OCI-LY7 (cell line): ENCODE results near the gene ATXN3. TPM values are rescaled to one million over a fixed set of nuclear protein-coding genes. Genes with fewer than 3 reads are reported as not detected.

ENCODE experiments used
- BruUV-seq: library from RNA; stranded (reverse); fragments of 400-500 nt; replicated peaks from 2 replicates; lab custom pipeline; 2021; lab: Mats Ljungman, UMichigan
- CTCF ChIA-PET: fragments of 300-600 bp; sonication (Branson Sonifier 250); formaldehyde crosslinking; loops from one replicate; lab custom pipeline; 2022; ENCODE audit warnings: antibody characterized with exemption; ENCODE audit not compliant: unreplicated experiment; lab: Charles Lee
- POLR2A ChIA-PET: fragments of 300-600 bp; sonication (Branson Sonifier 250); formaldehyde crosslinking; loops from one replicate; lab custom pipeline; 2022; ENCODE audit warnings: antibody characterized with exemption; lab: Charles Lee
- DNase-seq: peaks from one replicate; pipeline ENCODE4 v3.0.0-alpha.2; 2015; ENCODE audit warnings: low spot score
- H2AFZ ChIP-seq: fragments of 200-600 bp; sonication (generic), shearing (Covaris generic); 2 replicates; pipeline ENCODE4 v1.6.1; 2014; ENCODE audit warnings: mild to moderate bottlenecking, antibody characterized with exemption, low read length, moderate library complexity
- H3K27ac ChIP-seq: fragments of 200-600 bp; sonication (generic); 2 replicates; pipeline ENCODE4 v1.5.1; 2014; ENCODE audit warnings: mixed run types, low read depth, mild to moderate bottlenecking, moderate library complexity, low read length, inconsistent platforms; ENCODE audit not compliant: poor library complexity, severe bottlenecking
- H3K36me3 ChIP-seq: fragments of 200-600 bp; sonication (generic); 2 replicates; pipeline ENCODE4 v1.6.1; 2014; ENCODE audit warnings: mild to moderate bottlenecking, antibody characterized with exemption, low read length, moderate library complexity, mixed read lengths; ENCODE audit not compliant: insufficient read depth
- H3K4me1 ChIP-seq: fragments of 200-600 bp; sonication (generic); 2 replicates; pipeline ENCODE4 v1.5.1; 2014; ENCODE audit warnings: mild to moderate bottlenecking, low read length; ENCODE audit not compliant: insufficient read depth, poor library complexity, severe bottlenecking
- H3K4me2 ChIP-seq: fragments of 200-600 bp; sonication (generic); 2 replicates; pipeline ENCODE4 v1.6.1; 2014; ENCODE audit warnings: mild to moderate bottlenecking, low read length
- H3K4me3 ChIP-seq: fragments of 200-600 bp; sonication (generic); 2 replicates; pipeline ENCODE4 v1.5.1; 2014; ENCODE audit warnings: mild to moderate bottlenecking, low read depth, low read length; ENCODE audit not compliant: poor library complexity, severe bottlenecking
- H3K79me2 ChIP-seq: fragments of 200-600 bp; sonication (generic); 2 replicates; pipeline ENCODE4 v1.6.1; 2016; ENCODE audit warnings: low read depth, mild to moderate bottlenecking, low read length, moderate library complexity, mixed read lengths; ENCODE audit not compliant: insufficient read depth
- H3K9me2 ChIP-seq: fragments of 200-600 bp; sonication (generic); 2 replicates; pipeline ENCODE4 v1.6.1; 2016; ENCODE audit warnings: mild to moderate bottlenecking, low read length, mixed read lengths; ENCODE audit not compliant: insufficient read depth
- H3K9me3 ChIP-seq: fragments of 200-600 bp; sonication (generic); 2 replicates; pipeline ENCODE4 v1.6.1; 2014; ENCODE audit warnings: mild to moderate bottlenecking, mixed run types, low read length, mixed read lengths
- H4K20me1 ChIP-seq: fragments of 200-600 bp; sonication (generic); 2 replicates; pipeline ENCODE4 v1.6.1; 2014; ENCODE audit warnings: mild to moderate bottlenecking, antibody characterized with exemption, low read length, moderate library complexity, mixed read lengths; ENCODE audit not compliant: insufficient read depth
- CTCF ChIP-seq: fragments of 200-600 bp; sonication (generic); conservative IDR thresholded peaks from 2 replicates; pipeline ENCODE4 v1.5.1; 2014; ENCODE audit warnings: mild to moderate bottlenecking, antibody characterized with exemption, low read length, moderate library complexity, mixed read lengths
- EZH2phosphoT487 ChIP-seq: fragments of 200-600 bp; sonication (generic); IDR thresholded peaks from 2 replicates; pipeline ENCODE4 v1.6.1; 2018; ENCODE audit warnings: low read depth, borderline replicate concordance, mild to moderate bottlenecking, mixed run types, antibody characterized with exemption, low read length, moderate library complexity, mixed read lengths
- intact Hi-C: fragments of 100-400 bp; cut with micrococcal nuclease; formaldehyde crosslinking; loops from one replicate; pipeline ENCODE4 v1.10.0; 2022; ENCODE audit not compliant: unreplicated experiment
- total RNA-seq, 2 experiments: library from RNA; depleted of rRNA in 1 of 2; stranded (reverse); fragments of >200 nt in 1 of 2; shearing (Covaris generic) in 1 of 2; gene quantifications; 2 replicates each; pipeline ENCODE4 v1.2.3, GENCODE V29; 2014 to 2022

Gene ATXN3
- total RNA-seq, 2 experiments from 2014 or later = 21.3 to 24.6 TPM

GRCh38 chr14:92033433-92033832, 72.9 kb downstream of the ATXN3 start:
- CTCF ChIA-PET = no interaction called here

GRCh38 chr14:92026548-92027190, 79.7 kb downstream of the ATXN3 start:
- TF ChIP-seq EZH2phosphoT487 (no peak), CTCF (no peak)
- Histone ChIP-seq H3K79me2 (peaks cover 5% of the 10 kb centered on the region; the same call in 1 of the 2 replicates), H3K9me3 (no peaks in the 10 kb centered on the region), H3K27ac (no peak overlapping the region), H3K4me1 (no peaks in the 10 kb centered on the region), H3K4me3 (no peak overlapping the region), H3K4me2 (no peak overlapping the region), H2AFZ (no peak overlapping the region), H3K36me3 (peaks cover 64% of the 10 kb centered on the region), H4K20me1 (no peaks in the 10 kb centered on the region), H3K9me2 (no peaks in the 10 kb centered on the region)
- ChIA-PET CTCF (no interaction called here), POLR2A (no interaction called here)
- no peak for DNase-seq
- intact Hi-C loops = no loop called here
- BruUV-seq = no TSS peak

More at GRCh38 chr14:92033433-92033832, 72.9 kb downstream of the ATXN3 start:
- Histone ChIP-seq H3K9me2 (no peaks in the 10 kb centered on the region), H3K79me2 (peaks cover 42% of the 10 kb centered on the region), H3K9me3 (no peaks in the 10 kb centered on the region), H4K20me1 (0 out of 2 replicates have a peak, but pooled peaks cover 5% of the 10 kb centered on the region), H3K4me1 (peaks cover 13% of the 10 kb centered on the region), H2AFZ (no peak overlapping the region), H3K4me3 (no peak overlapping the region), H3K4me2 (no peak overlapping the region), H3K27ac (no peak overlapping the region), H3K36me3 (peaks cover 64% of the 10 kb centered on the region)
- TF ChIP-seq CTCF (no peak), EZH2phosphoT487 (no peak)
- DNase-seq = no peak
- no TSS peak for BruUV-seq
- intact Hi-C loops = no loop called here
- POLR2A ChIA-PET = interaction anchor here (0.7 kb wide), 1 partner anchor 1965 kb away, joined by 5 read pairs; no protein-coding TSS in a partner anchor

- Histone ChIP-seq H3K27ac (no peak overlapping the region), H4K20me1 (no peaks in the 10 kb centered on the region), H3K79me2 (peaks cover 5% of the 10 kb centered on the region; the same call in 1 of the 2 replicates), H3K4me2 (no peak overlapping the region), H3K9me2 (no peaks in the 10 kb centered on the region), H3K36me3 (peaks cover 72% of the 10 kb centered on the region), H2AFZ (no peak overlapping the region), H3K4me3 (no peak overlapping the region), H3K9me3 (no peaks in the 10 kb centered on the region), H3K4me1 (no peaks in the 10 kb centered on the region)
- CTCF ChIA-PET = no interaction called here
- no peak for DNase-seq
- intact Hi-C loops = no loop called here
- TF ChIP-seq CTCF = no peak
- TF ChIP-seq EZH2phosphoT487 = no peak
- no TSS peak for BruUV-seq
- POLR2A ChIA-PET = interaction anchor here (1.2 to 1.5 kb wide), 2 partner anchors 10 to 12 kb away, joined by 3 to 4 read pairs; no protein-coding TSS in a partner anchor
These were observed 84.3 kb downstream of the ATXN3 start for GRCh38 chr14:92022036-92022435.
